K562 (cell line): Measurements from ENCODE around the gene PFDN2. TPM values are rescaled to one million over a fixed set of nuclear protein-coding genes. Genes with fewer than 3 reads are reported as not detected.

Experiments used
- ATAC-seq: fragments of 200-7000 bp; cut with Tn5 transposase; 3 replicates; pipeline ENCODE4 v1.9.1; 2020; ENCODE audit warnings: moderate library complexity
- BruUV-seq: library from RNA; stranded (reverse); fragments of 400-500 nt; replicated peaks from 2 replicates; lab custom pipeline; 2021; lab: Mats Ljungman, UMichigan
- CTCF ChIA-PET: fragments of 300-600 bp; formaldehyde crosslinking; extraction: SDS; loops from one replicate; lab custom pipeline; 2021; ENCODE audit warnings: low intra/inter-chr PET ratio; lab: Yijun Ruan, JAX
- POLR2A ChIA-PET: fragments of 300-600, 350-650 bp; sonication (Branson Sonifier 250); formaldehyde crosslinking; extraction: SDS; loops from one replicate; lab custom pipeline; 2021; ENCODE audit warnings: antibody characterized with exemption, inconsistent platforms; lab: Yijun Ruan, JAX
- DNase-seq, 4 experiments: peaks; one replicate each; pipeline versions ENCODE4 v3.0.0 to v3.0.0-alpha.2; 2011 to 2018; ENCODE audit warnings: low spot score in 3 of 4, mixed read lengths in 3 of 4; ENCODE audit errors: extremely low read depth in 1 of 4
- FAIRE-seq: peaks from 2 replicates; lab custom pipeline; 2011; peaks lifted over from hg19 to GRCh38; lab: Jason Lieb, UNC
- H2AFZ ChIP-seq: 2 replicates; pipeline ENCODE4 v1.6.0; 2011; ENCODE audit warnings: low read depth, low read length, control low read depth, inconsistent platforms
- H3K27ac ChIP-seq: fragments of 200-600 bp; 3 replicates; pipeline ENCODE4 v1.8.0; 2011; ENCODE audit warnings: low read depth, mild to moderate bottlenecking, control low read depth, inconsistent platforms, low read length, moderate library complexity, mixed read lengths; ENCODE audit errors: extremely low read depth
- H3K27me3 ChIP-seq, 2 experiments: fragments of 300-600 bp in 1 of 2; 2 replicates in 1 of 2; 3 replicates in 1 of 2; pipeline versions ENCODE4 v1.6.0 to v1.8.0; 2011; ENCODE audit warnings: inconsistent platforms in 2 of 2, low read length in 2 of 2, mild to moderate bottlenecking in 1 of 2, mixed read lengths in 1 of 2, moderate library complexity in 1 of 2; ENCODE audit not compliant: control insufficient read depth in 2 of 2, insufficient read depth in 2 of 2
- H3K36me3 ChIP-seq: fragments of 300-600 bp; 3 replicates; pipeline ENCODE4 v1.8.0; 2011; ENCODE audit warnings: mild to moderate bottlenecking, low read length, inconsistent platforms; ENCODE audit not compliant: control insufficient read depth, insufficient read depth
- H3K4me1 ChIP-seq, 2 experiments: fragments of 200-600 bp in 1 of 2; replicated peaks in 1 of 2; 2 replicates in 1 of 2; 3 replicates in 1 of 2; pipeline versions ENCODE4 v1.5.1 to v1.8.0; 2011; ENCODE audit warnings: inconsistent platforms in 2 of 2, low read length in 2 of 2, mild to moderate bottlenecking in 1 of 2, mixed read lengths in 1 of 2, moderate library complexity in 1 of 2; ENCODE audit not compliant: control insufficient read depth in 2 of 2, insufficient read depth in 2 of 2
- H3K4me2 ChIP-seq: 2 replicates; pipeline ENCODE4 v1.6.1; 2011; ENCODE audit warnings: low read length, control low read depth, inconsistent platforms, mixed read lengths; ENCODE audit not compliant: insufficient read depth
- H3K4me3 ChIP-seq: fragments of 200-600 bp; sonication (generic), shearing (Covaris generic); 2 replicates; pipeline ENCODE4 v1.5.1; 2016; ENCODE audit warnings: control low read depth, inconsistent platforms
- H3K79me2 ChIP-seq: fragments of 200-600 bp; 3 replicates; pipeline ENCODE4 v1.8.0; 2011; ENCODE audit warnings: low read length, inconsistent platforms; ENCODE audit not compliant: control insufficient read depth, insufficient read depth
- H3K9ac ChIP-seq, 2 experiments: 2 replicates each; pipeline versions ENCODE4 v1.6.0 to v1.6.1; 2011; ENCODE audit warnings: low read depth in 2 of 2, low read length in 2 of 2, control low read depth in 1 of 2, inconsistent platforms in 1 of 2, mild to moderate bottlenecking in 1 of 2, mixed read lengths in 1 of 2; ENCODE audit not compliant: insufficient read depth in 1 of 2
- H3K9me1 ChIP-seq: one replicate; pipeline ENCODE4 v1.6.0; 2011; ENCODE audit warnings: inconsistent platforms, mild to moderate bottlenecking, low read length, moderate library complexity; ENCODE audit not compliant: control insufficient read depth, insufficient read depth
- H3K9me3 ChIP-seq: replicated peaks from 2 replicates; pipeline ENCODE4 v1.5.1; 2011; ENCODE audit warnings: low read depth, low read length, inconsistent platforms; ENCODE audit not compliant: control insufficient read depth, insufficient read depth
- H4K20me1 ChIP-seq: replicated peaks from 2 replicates; pipeline ENCODE4 v1.6.1; 2011; ENCODE audit warnings: low read length, inconsistent platforms, mixed read lengths; ENCODE audit not compliant: control insufficient read depth, insufficient read depth
- CBFB ChIP-seq: sonication (generic); formaldehyde crosslinking; IDR thresholded peaks from 2 replicates; pipeline ENCODE4 v1.4.0; 2020; ENCODE audit warnings: mild to moderate bottlenecking, missing genetic modification reagents
- CREB5 ChIP-seq: fragments of 250-450 bp; sonication (Bioruptor Pico); IDR thresholded peaks from 2 replicates; pipeline ENCODE4 v1.5.0; 2020; ENCODE audit warnings: mild to moderate bottlenecking
- DEAF1 ChIP-seq: fragments of 450-650 bp; formaldehyde crosslinking; IDR thresholded peaks from 2 replicates; pipeline ENCODE4 v1.4.0; 2020; ENCODE audit warnings: mild to moderate bottlenecking, moderate library complexity
- FIP1L1 ChIP-seq: fragments of 200-400 bp; formaldehyde crosslinking; IDR thresholded peaks from 2 replicates; pipeline ENCODE4 v1.6.1; 2018; ENCODE audit warnings: mild to moderate bottlenecking, low read depth, low read length; ENCODE audit not compliant: poor library complexity, severe bottlenecking
- ILK ChIP-seq: fragments of 450-650 bp; IDR thresholded peaks from 2 replicates; pipeline ENCODE4 v1.6.1; 2016; ENCODE audit warnings: missing genetic modification characterization, low read depth, mild to moderate bottlenecking, missing compliant biosample characterization, moderate library complexity, borderline replicate concordance
- MAFG ChIP-seq: fragments of 450-650 bp; conservative IDR thresholded peaks from 2 replicates; pipeline ENCODE4 v1.6.1; 2016; ENCODE audit warnings: missing genetic modification characterization, missing compliant biosample characterization
- MXD1 ChIP-seq: fragments of 250-450 bp; sonication (Bioruptor Pico); IDR thresholded peaks from 2 replicates; pipeline ENCODE4 v1.8.0; 2021; ENCODE audit warnings: borderline replicate concordance, mild to moderate bottlenecking, moderate library complexity; ENCODE audit not compliant: poor library complexity, severe bottlenecking
- POLR2H ChIP-seq: IDR thresholded peaks from 2 replicates; pipeline ENCODE4 v1.6.1; 2016; ENCODE audit warnings: missing genetic modification characterization, low read depth, mild to moderate bottlenecking, control low read depth, missing compliant biosample characterization, moderate library complexity
- RBM15 ChIP-seq: fragments of 200-400 bp; formaldehyde crosslinking; IDR thresholded peaks from 2 replicates; pipeline ENCODE4 v1.6.1; 2018; ENCODE audit warnings: mild to moderate bottlenecking, low read length, moderate library complexity; ENCODE audit not compliant: insufficient read depth
- TCF7 ChIP-seq: sonication (generic); IDR thresholded peaks from 2 replicates; pipeline ENCODE4 v1.6.1; 2016; ENCODE audit warnings: antibody characterized with exemption, borderline replicate concordance
- ZNF143 ChIP-seq: sonication (generic); formaldehyde crosslinking; IDR thresholded peaks from 2 replicates; pipeline ENCODE4 v1.9.0; 2022; ENCODE audit warnings: mild to moderate bottlenecking, missing genetic modification reagents
- ZNF174 ChIP-seq: fragments of 250-450 bp; sonication (Bioruptor Pico); IDR thresholded peaks from 2 replicates; pipeline ENCODE4 v1.4.0; 2020; ENCODE audit warnings: mild to moderate bottlenecking
- ZNF584 ChIP-seq: fragments of 200-800 bp; sonication (Bioruptor generic); IDR thresholded peaks from 2 replicates; pipeline ENCODE4 v1.6.1; 2016; ENCODE audit warnings: low read depth, mild to moderate bottlenecking, missing genetic modification characterization, missing compliant biosample characterization
- WGBS: fragments of 100-300 bp; shearing (Covaris generic); methylation state at CpG from one replicate; pipeline ENCODE4 v1.1.6; 2016; ENCODE audit warnings: low coverage, mixed read lengths; ENCODE audit not compliant: insufficient coverage; ENCODE audit errors: missing lambda C conversion rate; 5-methylcytosine and 5-hydroxymethylcytosine counted together
- in situ Hi-C: fragments of 300-500 bp; cut with MboI; formaldehyde crosslinking; loops from 4 replicates; pipeline ENCODE4 v1.15.0; 2018; ENCODE audit warnings: inconsistent platforms, mixed read lengths
- intact Hi-C: fragments of 100-400 bp; cut with micrococcal nuclease; formaldehyde crosslinking; loops from 2 replicates; pipeline ENCODE4 v1.14.2; 2022
- polyA plus RNA-seq, 8 experiments: library from polyadenylated mRNA; depleted of rRNA in 4 of 8; stranded (reverse) in 5 of 8; unstranded in 3 of 8; fragments of >200 nt; fragmentation: Nextera tagmentation in 2 of 8; fragmentation: Illumina TruSeq in 1 of 8; extraction: Ambion mirVana in 2 of 8; extraction: Trizol in 1 of 8; gene quantifications; 2 replicates each; pipeline versions ENCODE4 v1.2.1 to v1.2.3, GENCODE V29; 2011 to 2014; ENCODE audit warnings: inconsistent platforms in 1 of 8, missing spikeins in 1 of 8
- total RNA-seq, 7 experiments: library from RNA; depleted of rRNA in 6 of 7; stranded (reverse); fragments of >200 nt in 6 of 7; fragmentation: Illumina TruSeq in 2 of 7; extraction: Trizol in 2 of 7; gene quantifications; 2 replicates each; pipeline versions ENCODE4 v1.2.1 to v1.2.3, GENCODE V29; 2011 to 2021; ENCODE audit warnings: low replicate concordance in 1 of 7

PFDN2 gene
- total and polyA plus RNA-seq, 9 of the 15 experiments (the other 6 are each of a cell fraction or from before 2014, with no cell fraction given): 50.2 to 361 (median 144) TPM

- TF ChIP-seq DEAF1 (CRISPR knock-in tag): peak; percentile 57
- no peak for TF ChIP-seq MXD1
- no peak for TF ChIP-seq CREB5 (CRISPR knock-in tag)
Measured at GRCh38 chr1:161139766-161140165, 21.9 kb upstream of the PFDN2 start (continued).

- H3K4me1 ChIP-seq: peaks cover 0 to 8% of the 10 kb centered on the region in 2 experiments; a peak in 3 of 5 replicates
- H4K20me1 ChIP-seq: no peaks in the 10 kb centered on the region
- H3K4me3 ChIP-seq: no peak overlapping the region
- POLR2A ChIA-PET: interaction anchor here (0.6 to 1.7 kb wide), 5 partner anchors 11 to 178 kb away, joined by 3 to 8 read pairs (median 3); partner anchors contain the start of genes UFC1 and USF1
- H3K27ac ChIP-seq: no peak overlapping the region
- in situ Hi-C loops: no loop called here
- no peak overlapping the region for H2AFZ ChIP-seq
- 75% methylated on average over 1 of the region's 1 CpG for WGBS
- H3K27me3 ChIP-seq: no peaks in the 10 kb centered on the region
- H3K36me3 ChIP-seq: peaks cover 2% of the 10 kb centered on the region; the same call in 1 of the 3 replicates
- CTCF ChIA-PET: interaction anchor here (0.5 to 2.2 kb wide), 2 partner anchors 66 to 195 kb away, joined by 3 to 15 read pairs; no protein-coding TSS in a partner anchor
- no TSS peak for BruUV-seq
- intact Hi-C loops: loop anchor here (2.0 to 10.0 kb wide), 4 partner anchors 42 to 414 kb away; no protein-coding TSS in a partner anchor
- H3K4me2 ChIP-seq: no peak overlapping the region
- FAIRE-seq (no peak), ATAC-seq (no peak), DNase-seq (no peak)
- H3K9me1 ChIP-seq: no peaks in the 10 kb centered on the region
- peaks cover 17% of the 10 kb centered on the region for H3K79me2 ChIP-seq
- H3K9me3 ChIP-seq: no peaks in the 10 kb centered on the region
- no peak overlapping the region for H3K9ac ChIP-seq
- no peak for TF ChIP-seq CBFB
- TF ChIP-seq DEAF1 (CRISPR knock-in tag): no peak
- TF ChIP-seq TCF7: no peak
- no peak for TF ChIP-seq ZNF174 (CRISPR knock-in tag)
- no peak for TF ChIP-seq CREB5 (CRISPR knock-in tag)
- TF ChIP-seq FIP1L1: no peak
- no peak for TF ChIP-seq POLR2H (tag)
- no peak for TF ChIP-seq MAFG
- no peak for TF ChIP-seq ZNF584
- TF ChIP-seq RBM15: no peak
- no peak for TF ChIP-seq ILK (tag)
- no peak for TF ChIP-seq ZNF143 (CRISPR knock-in tag)
Measured at GRCh38 chr1:161138431-161138830, 20.6 kb upstream of the PFDN2 start.
